NOMO-1 treated with dmso at 0.1 percent for 144 hours (cell line): ENCODE results near the gene ZNF276.
"Not testable (repeated sequence)": the region's sequence is repeated elsewhere in the genome, so short reads cannot be mapped to it uniquely, and the experiment has no call there.

Source experiments
- DNase-seq: peaks from one replicate; lab custom pipeline; 2025; ENCODE audit not compliant: unreplicated experiment; lab: John Stamatoyannopoulos, UW

Gene ZNF276

GRCh38 chr16:89695875-89696669 is 25.3 kb upstream of the ZNF276 start:
- no peak for DNase-seq

GRCh38 chr16:89696670-89697128 is 24.6 kb upstream of the ZNF276 start:
- no peak for DNase-seq

- no peak for DNase-seq
These were observed 24.1 kb upstream of the ZNF276 start for GRCh38 chr16:89697161-89697615.

- no peak for DNase-seq
These were observed 23.6 kb upstream of the ZNF276 start for GRCh38 chr16:89697616-89698331.

- DNase-seq = not testable (repeated sequence)
These were observed 22.6 kb upstream of the ZNF276 start for GRCh38 chr16:89698717-89699116.

- not testable (repeated sequence) for DNase-seq
These were observed 21.7 kb upstream of the ZNF276 start for GRCh38 chr16:89699629-89700099.

- peak; percentile 94 for DNase-seq
These were observed 21.2 kb upstream of the ZNF276 start for GRCh38 chr16:89700100-89700648.

- no peak for DNase-seq
These were observed 20.5 kb upstream of the ZNF276 start for GRCh38 chr16:89700649-89701424.

GRCh38 chr16:89701425-89702406 is 19.6 kb upstream of the ZNF276 start, which contains the start of gene SPATA2L:
Gene SPATA2L (minus strand): TSS chr16:89701705. CDS start chr16:89701232, 473 bp downstream.
- peak; percentile 90 for DNase-seq

GRCh38 chr16:89704281-89704680 is 17.1 kb upstream of the ZNF276 start:
- no peak for DNase-seq

- DNase-seq = no peak
These were observed 16.3 kb upstream of the ZNF276 start for GRCh38 chr16:89705006-89705405.

GRCh38 chr16:89706518-89707260 is 14.6 kb upstream of the ZNF276 start:
- DNase-seq = no peak

GRCh38 chr16:89707695-89708094 is 13.6 kb upstream of the ZNF276 start:
- DNase-seq = no peak

GRCh38 chr16:89708481-89708931 is 12.8 kb upstream of the ZNF276 start:
- DNase-seq = no peak

GRCh38 chr16:89709166-89709565 is 12.2 kb upstream of the ZNF276 start:
- DNase-seq = no peak

- no peak for DNase-seq
These were observed 11.5 kb upstream of the ZNF276 start for GRCh38 chr16:89709716-89710432.

GRCh38 chr16:89710709-89711564 is 10.4 kb upstream of the ZNF276 start:
- DNase-seq = no peak
